Thymus (tissue), 2 donors: ENCODE data around the gene IPPK. TPM values are rescaled to one million over a fixed set of nuclear protein-coding genes. Genes with fewer than 3 reads are reported as not detected.

Source experiments
- polyA plus RNA-seq: library from polyadenylated mRNA; stranded (reverse); fragments of 200-250 nt; gene quantifications from one replicate; pipeline ENCODE4 v1.2.3, GENCODE V29; 2013
- total RNA-seq: library from RNA; stranded (reverse); fragments of 120-200 nt; gene quantifications from one replicate; pipeline ENCODE4 v1.2.4, GENCODE V29; 2013
- donor health status: healthy.

IPPK gene
- total and polyA plus RNA-seq, 2 donors: 5.7 to 10.5 TPM

Other genes starting within 250 kb of the IPPK start
- 0.61 TPM for gene OMD, start 245.7 kb downstream of the IPPK start, total RNA-seq
- 1.3 TPM for gene OMD, start 245.7 kb downstream of the IPPK start, polyA plus RNA-seq
- gene ASPN, start 187.6 kb downstream of the IPPK start, total RNA-seq: 9.8 TPM
- 3.9 TPM for gene ASPN, start 187.6 kb downstream of the IPPK start, polyA plus RNA-seq
- 1.3 TPM for gene ECM2, start 134.1 kb downstream of the IPPK start, total RNA-seq
- gene ECM2, start 134.1 kb downstream of the IPPK start, polyA plus RNA-seq: 3.5 TPM
- gene BICD2, start 94.7 kb upstream of the IPPK start, total RNA-seq: 17.4 TPM
- gene BICD2, start 94.7 kb upstream of the IPPK start, polyA plus RNA-seq: 16.8 TPM
- gene ZNF484, start 207.9 kb upstream of the IPPK start, total RNA-seq: 9.0 TPM
- gene ZNF484, start 207.9 kb upstream of the IPPK start, polyA plus RNA-seq: 2.2 TPM